Measurements from ENCODE around the gene HDAC7. TPM values are rescaled to one million over a fixed set of nuclear protein-coding genes. Genes with fewer than 3 reads are reported as not detected.

HDAC7 gene
- total RNA-seq, result 37.2 and 49.3 TPM in 2 replicates

DNA sequence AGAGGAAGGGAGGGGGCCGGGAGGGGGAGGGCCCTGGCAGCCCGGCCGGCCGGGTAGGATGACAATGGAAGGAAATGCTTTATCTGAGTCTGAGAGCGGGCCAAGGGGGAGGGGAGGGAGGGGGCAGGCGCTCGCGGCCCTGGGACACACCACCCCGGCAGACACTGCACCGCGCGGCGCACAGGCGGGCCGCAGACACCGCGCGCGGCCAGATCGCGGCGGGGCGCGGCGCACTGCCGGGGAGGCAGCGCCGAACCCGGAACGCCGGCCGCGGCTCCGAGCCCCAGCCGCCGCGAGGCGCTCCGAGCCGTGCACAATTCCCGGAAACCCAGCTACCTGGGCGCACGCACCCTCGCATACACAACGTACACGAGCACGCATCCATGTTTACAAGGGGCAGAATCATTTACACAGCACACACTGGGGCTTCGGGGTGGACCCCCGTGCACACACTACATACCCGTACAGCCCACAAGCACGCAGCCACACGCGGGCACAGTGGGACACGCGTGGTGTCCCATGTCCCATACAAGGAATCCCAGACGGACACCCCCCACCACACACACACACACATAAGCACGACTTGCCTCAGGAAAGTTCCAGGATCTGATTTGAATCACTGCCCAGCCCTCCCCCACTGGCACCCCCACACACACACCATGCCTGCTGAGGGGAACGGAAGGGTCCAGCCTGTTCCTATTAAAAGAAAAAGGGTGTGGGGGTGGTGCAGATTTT is at the start of gene HDAC7:
TSS of gene HDAC7 (minus strand) at position 8 of the 735 bp plus-strand sequence. CDS start 118 bp downstream, outside the sequence.

GRCh38 chr12:47773062-47773857 is 46.4 kb downstream of the HDAC7 start, which contains the start of gene SLC48A1:
SLC48A1 (plus strand) TSS chr12:47773238; CDS start chr12:47773305, 67 bp downstream.

GRCh38 chr12:47758834-47759690 is 60.6 kb downstream of the HDAC7 start, which contains the start of gene RAPGEF3:
RAPGEF3 (minus strand) TSS chr12:47758880; CDS start chr12:47758556, 324 bp downstream.

Other genes starting within 250 kb of the HDAC7 start
- 10.6 and 21.1 TPM in 2 replicates for gene RPAP3, start 113.9 kb downstream of the HDAC7 start, total RNA-seq
- gene ENDOU, start 94.4 kb downstream of the HDAC7 start, total RNA-seq, result 0.17 and 0.29 TPM in 2 replicates
- gene RAPGEF3, start 61.0 kb downstream of the HDAC7 start, total RNA-seq, result 6.8 and 10.8 TPM in 2 replicates
- gene SLC48A1, start 46.7 kb downstream of the HDAC7 start, total RNA-seq, result 11.3 and 28.1 TPM in 2 replicates
- 6.5 and 17.0 TPM in 2 replicates for gene VDR, start 85.1 kb upstream of the HDAC7 start, total RNA-seq
- gene TMEM106C, start 143.7 kb upstream of the HDAC7 start, total RNA-seq, result 71.8 and 130 TPM in 2 replicates
- gene COL2A1, start 184.6 kb upstream of the HDAC7 start, total RNA-seq, result under 0.01 and 0.15 TPM in 2 replicates

All from smooth muscle cell of trachea (primary cell).